Measurements from ENCODE around the gene ARID2. TPM values are rescaled to one million over a fixed set of nuclear protein-coding genes. Genes with fewer than 3 reads are reported as not detected.

The ARID2 gene
- total and polyA plus RNA-seq, 2 of the 4 experiments (the other 2 are of a cell fraction), result 5.4 to 28.1 TPM

DNA sequence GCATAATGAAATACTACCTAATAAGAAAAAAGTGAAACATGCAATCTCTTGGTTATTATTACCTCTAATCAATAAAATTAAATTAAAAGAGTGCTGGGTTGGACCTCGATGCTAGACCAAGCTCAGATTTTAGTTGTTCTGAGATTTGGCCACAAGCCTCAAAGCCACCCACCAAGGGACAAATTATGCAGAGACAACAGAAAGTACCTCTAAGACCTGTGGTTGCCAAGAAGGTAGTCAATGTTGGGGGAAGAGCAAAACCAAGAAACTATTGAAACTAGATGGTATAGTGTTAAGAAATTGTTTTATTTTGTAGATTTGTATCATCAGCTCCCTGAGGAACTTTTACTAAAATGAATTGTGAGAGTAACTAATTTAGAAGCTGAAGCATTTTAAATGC is 43.8 kb upstream of the ARID2 start:
- Histone ChIP-seq H3K79me1 (ENCODE audit: low read depth in 1 of 2, low read length in 2 of 2) (no peaks in the 10 kb centered on the region), H3K27me3 (ENCODE audit: control insufficient read depth, insufficient read depth, low read length) (peaks cover 6% of the 10 kb centered on the region), H3K18ac (ENCODE audit: low read depth, low read length) (no peak overlapping the region), H2AFZ (replicated peaks; ENCODE audit: low read length, poor library complexity) (no peak overlapping the region), H4K91ac (ENCODE audit: insufficient read depth, low read depth, low read length) (no peak overlapping the region), H2AK5ac (ENCODE audit: low read depth, low read length) (no peak overlapping the region), H3K4me1 (ENCODE audit: control insufficient read depth, insufficient read depth, low read length) (no peaks in the 10 kb centered on the region), H3K9me1 (ENCODE audit: insufficient read depth, low read length) (no peaks in the 10 kb centered on the region), H4K20me1 (ENCODE audit: insufficient read depth, low read length) (no peaks in the 10 kb centered on the region), H2BK120ac (ENCODE audit: low read depth, low read length) (no peak overlapping the region), H3K4ac (ENCODE audit: low read depth, low read length) (no peak overlapping the region), H2AK9ac (replicated peaks; ENCODE audit: low read depth, low read length, poor library complexity) (no peak overlapping the region), H2BK5ac (ENCODE audit: low read depth, low read length, poor library complexity, severe bottlenecking) (no peak overlapping the region), H4K5ac (ENCODE audit: low read depth, low read length) (no peak overlapping the region), H3K23ac (ENCODE audit: low read depth, low read length) (no peak overlapping the region), H2BK20ac (ENCODE audit: low read depth, low read length) (no peak overlapping the region), H3K56ac (ENCODE audit: extremely low read depth, insufficient read depth, low read length) (no peak overlapping the region), H3K27ac (ENCODE audit: insufficient read depth, low read length) (no peak overlapping the region), H2BK15ac (ENCODE audit: low read depth, low read length) (no peak overlapping the region), H3K36me3 (ENCODE audit: control insufficient read depth, insufficient read depth, low read length) (no peaks in the 10 kb centered on the region), H3K14ac (replicated peaks; ENCODE audit: low read depth, low read length) (no peak overlapping the region), H3K4me2 (ENCODE audit: low read depth, low read length) (no peak overlapping the region), H3K9ac (ENCODE audit: low read depth, low read length) (no peak overlapping the region), H4K8ac (ENCODE audit: low read depth in 2 of 2, low read length in 2 of 2) (no peak overlapping the region), H3K9me3 (ENCODE audit: control insufficient read depth, insufficient read depth, low read length) (no peaks in the 10 kb centered on the region), H3K4me3 (ENCODE audit: insufficient read depth, low read depth, low read length) (no peak overlapping the region)
- CTCF ChIA-PET, result no interaction called here
- no peak for TF ChIP-seq MAZ (IDR thresholded peaks at IDR 0.05; ENCODE audit: borderline replicate concordance, low read depth, low read length)
- no peak for TF ChIP-seq CEBPB (IDR thresholded peaks at IDR 0.05; ENCODE audit: low read depth, low read length)
- TF ChIP-seq NFE2L2 (IDR thresholded peaks at IDR 0.05; ENCODE audit: low read depth, low read length), result no peak
- TF ChIP-seq RAD21 (IDR thresholded peaks at IDR 0.05; ENCODE audit: low read length), result no peak
- TF ChIP-seq, protein P1, sequence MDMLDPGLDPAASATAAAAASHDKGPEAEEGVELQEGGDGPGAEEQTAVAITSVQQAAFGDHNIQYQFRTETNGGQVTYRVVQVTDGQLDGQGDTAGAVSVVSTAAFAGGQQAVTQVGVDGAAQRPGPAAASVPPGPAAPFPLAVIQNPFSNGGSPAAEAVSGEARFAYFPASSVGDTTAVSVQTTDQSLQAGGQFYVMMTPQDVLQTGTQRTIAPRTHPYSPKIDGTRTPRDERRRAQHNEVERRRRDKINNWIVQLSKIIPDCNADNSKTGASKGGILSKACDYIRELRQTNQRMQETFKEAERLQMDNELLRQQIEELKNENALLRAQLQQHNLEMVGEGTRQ (IDR thresholded peaks at IDR 0.05; ENCODE audit: low read depth, low read length), result no peak
- TF ChIP-seq, protein P2, sequence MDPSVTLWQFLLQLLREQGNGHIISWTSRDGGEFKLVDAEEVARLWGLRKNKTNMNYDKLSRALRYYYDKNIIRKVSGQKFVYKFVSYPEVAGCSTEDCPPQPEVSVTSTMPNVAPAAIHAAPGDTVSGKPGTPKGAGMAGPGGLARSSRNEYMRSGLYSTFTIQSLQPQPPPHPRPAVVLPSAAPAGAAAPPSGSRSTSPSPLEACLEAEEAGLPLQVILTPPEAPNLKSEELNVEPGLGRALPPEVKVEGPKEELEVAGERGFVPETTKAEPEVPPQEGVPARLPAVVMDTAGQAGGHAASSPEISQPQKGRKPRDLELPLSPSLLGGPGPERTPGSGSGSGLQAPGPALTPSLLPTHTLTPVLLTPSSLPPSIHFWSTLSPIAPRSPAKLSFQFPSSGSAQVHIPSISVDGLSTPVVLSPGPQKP (IDR thresholded peaks at IDR 0.05; ENCODE audit: borderline replicate concordance, low read depth, low read length), result no peak
- TF ChIP-seq MAFK (IDR thresholded peaks at IDR 0.05; ENCODE audit: low read depth, low read length), result no peak
- no peak for TF ChIP-seq MXI1 (IDR thresholded peaks at IDR 0.05; ENCODE audit: borderline replicate concordance, low read depth, low read length)
- TF ChIP-seq BHLHE40 (IDR thresholded peaks at IDR 0.05; ENCODE audit: low read depth, low read length), result no peak
- intact Hi-C loops (cut with micrococcal nuclease) (no loop called here), in situ Hi-C loops (cut with MboI; ENCODE audit: low sequenced_read_pairs) (no loop called here), dilution Hi-C loops (cut with HindIII; ENCODE audit: low sequenced_read_pairs, unreplicated experiment) (no loop called here)
- DNase-seq (no peak), ATAC-seq (ENCODE audit: low read depth) (no peak)
- POLR2A ChIA-PET (ENCODE audit: unreplicated experiment), result no interaction called here
- no TSS peak for BruUV-seq (replicated peaks)
- WGBS, 2 experiments (ENCODE audit: extremely low coverage in 2 of 2, insufficient read length in 1 of 2), result no CpG with 5 or more reads among the region's 1 CpG
